IPS-20b (cell line): ENCODE measurements around the gene SORD.
"Not testable (repeated sequence)": the region's sequence is repeated elsewhere in the genome, so short reads cannot be mapped to it uniquely, and the experiment has no call there.

ENCODE experiments used
- H3K27ac ChIP-seq: one replicate; pipeline ENCODE4 v1.5.1; 2013; ENCODE audit warnings: low read length
- H3K27me3 ChIP-seq: 2 replicates; pipeline ENCODE4 v1.6.1; 2013; ENCODE audit warnings: mild to moderate bottlenecking, low read length, inconsistent platforms; ENCODE audit not compliant: insufficient read depth
- H3K36me3 ChIP-seq: 2 replicates; pipeline ENCODE4 v1.6.1; 2013; ENCODE audit warnings: low read depth, mild to moderate bottlenecking, inconsistent platforms, low read length, moderate library complexity; ENCODE audit not compliant: insufficient read depth
- H3K4me1 ChIP-seq: 2 replicates; pipeline ENCODE4 v1.6.1; 2013; ENCODE audit warnings: mild to moderate bottlenecking, control low read depth, inconsistent platforms, low read length, moderate library complexity; ENCODE audit not compliant: insufficient read depth
- H3K4me3 ChIP-seq: 2 replicates; pipeline ENCODE4 v1.5.1; 2013; ENCODE audit warnings: mild to moderate bottlenecking, low read length, inconsistent platforms
- H3K9ac ChIP-seq: 2 replicates; pipeline ENCODE4 v1.6.1; 2013; ENCODE audit warnings: low read depth, mild to moderate bottlenecking, inconsistent platforms, low read length, moderate library complexity
- H3K9me3 ChIP-seq: 2 replicates; pipeline ENCODE4 v1.6.1; 2013; ENCODE audit warnings: mild to moderate bottlenecking, low read depth, low read length, inconsistent platforms; ENCODE audit not compliant: insufficient read depth

Gene SORD

GRCh38 chr15:45001180-45001579 is 21.8 kb upstream of the SORD start:
- not testable (repeated sequence) for H3K9me3 ChIP-seq, H3K27me3 ChIP-seq, H3K4me1 ChIP-seq, H3K27ac ChIP-seq, H3K36me3 ChIP-seq, H3K4me3 ChIP-seq, H3K9ac ChIP-seq

- H3K4me3 ChIP-seq, H3K27ac ChIP-seq: not testable (repeated sequence)
These were observed 19.1 kb upstream of the SORD start for GRCh38 chr15:45003731-45004410.

GRCh38 chr15:45004590-45005175 is 18.3 kb upstream of the SORD start:
- peaks cover 21% of the 10 kb centered on the region; the same call in 1 of the 2 replicates for H3K9me3 ChIP-seq
- not testable (repeated sequence) for H3K36me3 ChIP-seq, H3K4me3 ChIP-seq, H3K9ac ChIP-seq, H3K4me1 ChIP-seq, H3K27me3 ChIP-seq, H3K27ac ChIP-seq

More at GRCh38 chr15:45003731-45004410, 19.1 kb upstream of the SORD start:
- H3K9me3 ChIP-seq, result peaks cover 19% of the 10 kb centered on the region; the same call in 1 of the 2 replicates
- not testable (repeated sequence) for H3K9ac ChIP-seq, H3K27me3 ChIP-seq, H3K36me3 ChIP-seq, H3K4me1 ChIP-seq

- no peaks in the 10 kb centered on the region; the same call in 1 of the 2 replicates for H3K4me1 ChIP-seq
- H3K4me3 ChIP-seq, result no peak overlapping the region
- no peaks in the 10 kb centered on the region for H3K27me3 ChIP-seq
- no peak overlapping the region for H3K9ac ChIP-seq
- no peaks in the 10 kb centered on the region for H3K36me3 ChIP-seq
- H3K9me3 ChIP-seq, result peaks cover 21% of the 10 kb centered on the region; the same call in 1 of the 2 replicates
- no peak overlapping the region for H3K27ac ChIP-seq
These were observed 13.9 kb upstream of the SORD start for GRCh38 chr15:45009046-45009445.

GRCh38 chr15:45015114-45015513 is 7.9 kb upstream of the SORD start:
- not testable (repeated sequence) for H3K27me3 ChIP-seq, H3K36me3 ChIP-seq, H3K9me3 ChIP-seq, H3K4me1 ChIP-seq, H3K4me3 ChIP-seq, H3K9ac ChIP-seq, H3K27ac ChIP-seq

DNA sequence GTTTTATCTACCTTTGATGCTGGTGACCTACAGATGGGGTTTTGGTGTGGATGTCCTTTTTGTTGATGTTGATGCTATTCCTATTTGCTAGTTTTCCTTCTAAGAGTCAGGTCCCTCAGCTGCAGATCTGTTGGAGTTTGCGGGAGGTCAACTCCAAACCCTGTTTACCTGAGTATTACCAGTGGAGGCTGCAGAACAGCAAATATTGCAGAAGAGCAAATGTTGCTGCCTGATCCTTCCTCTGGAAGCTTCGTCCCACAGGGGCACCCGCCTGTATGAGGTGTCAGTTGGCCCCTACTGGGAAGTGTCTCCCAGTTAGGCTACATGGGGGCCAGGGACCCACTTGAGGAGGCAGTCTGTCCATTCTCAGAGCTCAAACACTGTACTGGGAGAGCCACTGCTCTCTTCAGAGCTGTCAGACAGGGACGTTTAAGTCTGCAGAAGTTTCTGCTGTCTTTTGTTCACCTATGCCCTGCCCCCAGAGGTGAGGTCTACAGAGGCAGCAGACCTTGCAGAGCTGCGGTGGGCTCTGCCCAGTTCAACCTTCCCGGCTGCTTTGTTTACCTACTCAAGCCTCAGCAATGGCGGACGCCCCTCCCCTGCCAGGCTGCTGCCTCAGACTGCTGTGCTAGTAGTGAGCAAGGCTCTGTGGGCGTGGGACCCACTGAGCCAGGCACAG is 2.6 kb upstream of the SORD start:
- H3K4me1 ChIP-seq, result not testable (repeated sequence)

DNA sequence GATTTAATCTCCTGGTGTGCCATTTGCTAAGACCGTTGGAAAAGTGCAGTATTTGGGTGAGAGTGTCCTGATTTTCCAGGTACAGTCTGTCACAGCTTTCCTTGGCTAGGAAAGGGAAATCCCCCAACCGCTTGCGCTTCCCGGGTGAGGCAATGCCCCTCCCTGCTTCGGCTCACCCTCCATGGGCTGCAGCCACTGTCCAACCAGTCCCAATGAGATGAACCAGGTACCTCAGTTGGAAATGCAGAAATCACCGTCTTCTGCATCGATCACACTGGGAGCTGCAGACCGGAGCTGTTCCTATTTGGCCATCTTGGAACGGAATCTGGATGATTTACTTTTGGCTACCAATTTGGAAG is 2.1 kb upstream of the SORD start:
- not testable (repeated sequence) for H3K27ac ChIP-seq, H3K9me3 ChIP-seq, H3K4me3 ChIP-seq, H3K27me3 ChIP-seq, H3K9ac ChIP-seq, H3K4me1 ChIP-seq, H3K36me3 ChIP-seq

More for the DNA sequence above, 2.6 kb upstream of the SORD start:
- H3K27me3 ChIP-seq, H3K9ac ChIP-seq, H3K36me3 ChIP-seq, H3K4me3 ChIP-seq, H3K9me3 ChIP-seq, H3K27ac ChIP-seq: not testable (repeated sequence)

DNA sequence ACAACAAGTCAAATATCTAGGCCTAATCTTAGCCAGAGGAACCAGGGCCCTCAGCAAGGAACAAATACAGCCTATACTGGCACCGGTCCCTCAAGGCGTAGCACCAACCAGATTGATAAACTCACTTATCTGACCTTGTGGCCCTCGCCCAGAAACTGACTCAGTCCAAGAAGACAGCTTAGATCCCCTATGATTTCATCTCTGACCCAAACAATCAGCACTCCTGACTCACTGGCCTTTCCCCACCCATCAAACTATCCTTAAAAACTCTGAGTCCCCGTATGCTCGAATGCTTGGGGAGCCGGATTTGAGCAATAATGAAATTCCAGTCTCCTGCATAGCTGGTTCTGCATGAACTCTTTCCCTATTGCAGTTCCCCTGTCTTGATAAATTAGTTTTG is 1.6 kb upstream of the SORD start:
- peaks cover 6% of the 10 kb centered on the region; the same call in 1 of the 2 replicates for H3K27me3 ChIP-seq
- H3K9me3 ChIP-seq, result no peaks in the 10 kb centered on the region
- peaks cover 7% of the 10 kb centered on the region for H3K4me1 ChIP-seq
- H3K4me3 ChIP-seq, result no peak overlapping the region
- no peak overlapping the region for H3K27ac ChIP-seq
- no peaks in the 10 kb centered on the region for H3K36me3 ChIP-seq
- H3K9ac ChIP-seq, result no peak overlapping the region

- Histone ChIP-seq H3K9ac (peak overlapping the region; percentile 96), H3K36me3 (peaks cover 16% of the 10 kb centered on the region; the same call in 1 of the 2 replicates), H3K4me3 (peak overlapping the region; percentile 96), H3K9me3 (no peaks in the 10 kb centered on the region), H3K27ac (no peak overlapping the region), H3K4me1 (peaks cover 7% of the 10 kb centered on the region), H3K27me3 (peaks cover 6% of the 10 kb centered on the region; the same call in 1 of the 2 replicates)
These were observed 747 bp downstream of the SORD start for GRCh38 chr15:45023659-45024225.

GRCh38 chr15:45024649-45025048 is 1.7 kb downstream of the SORD start:
- H3K9ac ChIP-seq, H3K4me1 ChIP-seq, H3K27me3 ChIP-seq, H3K9me3 ChIP-seq, H3K4me3 ChIP-seq, H3K27ac ChIP-seq: not testable (repeated sequence)
- H3K36me3 ChIP-seq, result peaks cover 24% of the 10 kb centered on the region

DNA sequence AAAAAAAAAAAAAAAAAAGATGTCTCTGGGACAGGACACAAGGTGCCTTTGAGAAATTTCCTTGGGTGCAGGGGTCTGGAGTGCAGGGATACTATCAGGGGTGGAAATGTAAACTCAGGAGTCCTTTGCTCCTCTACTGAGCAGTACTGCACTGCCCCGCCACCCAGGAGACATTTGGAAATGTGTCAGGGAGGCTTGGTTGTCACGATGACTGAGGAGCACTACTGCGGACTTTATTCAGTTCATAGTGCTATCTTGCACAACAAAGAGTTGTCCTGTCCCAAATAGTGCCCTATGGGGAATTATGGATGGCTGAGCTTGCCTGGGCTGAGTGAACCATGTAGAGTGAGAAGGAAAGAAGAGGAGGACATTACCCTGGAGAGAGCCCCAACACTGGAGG is 2.6 kb downstream of the SORD start:
- not testable (repeated sequence) for H3K27me3 ChIP-seq, H3K4me3 ChIP-seq, H3K27ac ChIP-seq, H3K4me1 ChIP-seq, H3K9ac ChIP-seq, H3K9me3 ChIP-seq
- peaks cover 34% of the 10 kb centered on the region for H3K36me3 ChIP-seq
